HepG2 (cell line): ENCODE measurements around the gene CRYGS. TPM values are rescaled to one million over a fixed set of nuclear protein-coding genes. Genes with fewer than 3 reads are reported as not detected.

Experiments
- DR1 ChIP-seq: sonication (generic); formaldehyde crosslinking; IDR thresholded peaks from 2 replicates; pipeline ENCODE4 v1.8.0; 2021; ENCODE audit warnings: mild to moderate bottlenecking, missing genetic modification reagents, inconsistent platforms
- HDAC2 ChIP-seq: sonication (generic); formaldehyde crosslinking; IDR thresholded peaks from 2 replicates; pipeline ENCODE4 v1.4.0; 2020; ENCODE audit warnings: missing genetic modification reagents
- JUN ChIP-seq: sonication (generic); formaldehyde crosslinking; IDR thresholded peaks from 2 replicates; pipeline ENCODE4 v1.4.0; 2020; ENCODE audit warnings: mild to moderate bottlenecking, missing genetic modification reagents
- MED13 ChIP-seq: sonication (generic); formaldehyde crosslinking; IDR thresholded peaks from 2 replicates; pipeline ENCODE4 v1.5.0; 2020; ENCODE audit warnings: missing genetic modification reagents
- NCOR1 ChIP-seq: fragments of 200-600 bp; sonication (generic); IDR thresholded peaks from 2 replicates; pipeline ENCODE4 v1.7.0; 2017; ENCODE audit warnings: antibody characterized with exemption, low read length, borderline replicate concordance
- NR2C2 ChIP-seq: sonication (generic); formaldehyde crosslinking; IDR thresholded peaks from 2 replicates; pipeline ENCODE4 v1.4.0; 2020; ENCODE audit warnings: missing genetic modification reagents, mild to moderate bottlenecking, moderate library complexity, borderline replicate concordance
- RBFOX2 ChIP-seq: fragments of 200-400 bp; formaldehyde crosslinking; IDR thresholded peaks from 2 replicates; pipeline ENCODE4 v1.6.1; 2017; ENCODE audit warnings: low read depth, mild to moderate bottlenecking, low read length
- RCOR2 ChIP-seq: IDR thresholded peaks from 2 replicates; pipeline ENCODE4 v1.6.1; 2016; ENCODE audit warnings: missing biosample characterization, missing genetic modification reagents
- RFXAP ChIP-seq: sonication (generic); formaldehyde crosslinking; IDR thresholded peaks from 2 replicates; pipeline ENCODE4 v1.4.0; 2020; ENCODE audit warnings: missing genetic modification reagents, borderline replicate concordance
- SIN3B ChIP-seq: fragments of 150-350 bp; IDR thresholded peaks from 2 replicates; pipeline ENCODE4 v1.6.1; 2014; ENCODE audit warnings: low read length
- ZBTB3 ChIP-seq: sonication (generic); formaldehyde crosslinking; IDR thresholded peaks from 2 replicates; pipeline ENCODE4 v1.4.0; 2020; ENCODE audit warnings: low read depth, mild to moderate bottlenecking, moderate library complexity, missing genetic modification reagents, borderline replicate concordance
- ZBTB7B ChIP-seq: sonication (generic); formaldehyde crosslinking; IDR thresholded peaks from 2 replicates; pipeline ENCODE4 v1.4.0; 2020; ENCODE audit warnings: missing genetic modification reagents
- ZFP36L1 ChIP-seq: sonication (generic); formaldehyde crosslinking; IDR thresholded peaks from 2 replicates; pipeline ENCODE4 v1.8.0; 2022; ENCODE audit warnings: mild to moderate bottlenecking, missing genetic modification reagents, moderate library complexity
- ZMYM3 ChIP-seq: sonication (generic); formaldehyde crosslinking; IDR thresholded peaks from 2 replicates; pipeline ENCODE4 v1.5.1; 2020; ENCODE audit warnings: mild to moderate bottlenecking, missing genetic modification reagents
- ZNF124 ChIP-seq: sonication (generic); formaldehyde crosslinking; IDR thresholded peaks from 2 replicates; pipeline ENCODE4 v1.4.0; 2020; ENCODE audit warnings: missing genetic modification reagents
- ZNF224 ChIP-seq: sonication (generic); formaldehyde crosslinking; IDR thresholded peaks from 2 replicates; pipeline ENCODE4 v1.5.0; 2020; ENCODE audit warnings: mild to moderate bottlenecking, missing genetic modification reagents
- ZNF354B ChIP-seq: sonication (generic); formaldehyde crosslinking; IDR thresholded peaks from 2 replicates; pipeline ENCODE4 v1.8.0; 2022; ENCODE audit warnings: mild to moderate bottlenecking, missing genetic modification reagents
- ZNF614 ChIP-seq: IDR thresholded peaks from 2 replicates; pipeline ENCODE4 v1.6.1; 2018; ENCODE audit warnings: missing biosample characterization, missing genetic modification reagents, inconsistent platforms, borderline replicate concordance
- polyA plus RNA-seq, 8 experiments: library from polyadenylated mRNA; depleted of rRNA in 3 of 8; stranded (reverse) in 7 of 8; unstranded in 1 of 8; fragments of >200 nt; fragmentation: Illumina TruSeq in 4 of 8; extraction: Trizol in 4 of 8; gene quantifications; 2 replicates each; pipeline versions ENCODE4 v1.2.1 to v1.2.3, GENCODE V29; 2011 to 2016; ENCODE audit warnings: low read depth in 4 of 8, missing spikeins in 1 of 8, mixed read lengths in 1 of 8; ENCODE audit not compliant: insufficient read depth in 1 of 8
- total RNA-seq, 5 experiments: library from RNA; depleted of rRNA; stranded (reverse); fragments of >200 nt; fragmentation: Illumina TruSeq; extraction: Trizol; gene quantifications; 2 replicates each; pipeline ENCODE4 v1.2.3, GENCODE V29; 2016; ENCODE audit warnings: low read depth in 1 of 5
- TF ChIP-seq, protein P1 (sequence below): sonication (generic); formaldehyde crosslinking; IDR thresholded peaks from 2 replicates; pipeline ENCODE4 v1.4.0; 2020; ENCODE audit warnings: missing genetic modification reagents
- TF ChIP-seq, protein P2 (sequence below): fragments of 450-650 bp; IDR thresholded peaks from 2 replicates; pipeline ENCODE4 v1.6.1; 2017
- TF ChIP-seq, protein P3 (sequence below): sonication (generic); formaldehyde crosslinking; IDR thresholded peaks from 2 replicates; pipeline ENCODE4 v1.9.0; 2022; ENCODE audit warnings: missing genetic modification reagents, mild to moderate bottlenecking, borderline replicate concordance
- TF ChIP-seq, protein P4 (sequence below): sonication (generic); formaldehyde crosslinking; IDR thresholded peaks from 2 replicates; pipeline ENCODE4 v1.4.0; 2020; ENCODE audit warnings: missing genetic modification reagents, borderline replicate concordance

Gene CRYGS
- total and polyA plus RNA-seq, 2 of the 13 experiments (the other 11 are each of a cell fraction or from before 2014, with no cell fraction given) = 2.1 to 6.7 TPM

DNA sequence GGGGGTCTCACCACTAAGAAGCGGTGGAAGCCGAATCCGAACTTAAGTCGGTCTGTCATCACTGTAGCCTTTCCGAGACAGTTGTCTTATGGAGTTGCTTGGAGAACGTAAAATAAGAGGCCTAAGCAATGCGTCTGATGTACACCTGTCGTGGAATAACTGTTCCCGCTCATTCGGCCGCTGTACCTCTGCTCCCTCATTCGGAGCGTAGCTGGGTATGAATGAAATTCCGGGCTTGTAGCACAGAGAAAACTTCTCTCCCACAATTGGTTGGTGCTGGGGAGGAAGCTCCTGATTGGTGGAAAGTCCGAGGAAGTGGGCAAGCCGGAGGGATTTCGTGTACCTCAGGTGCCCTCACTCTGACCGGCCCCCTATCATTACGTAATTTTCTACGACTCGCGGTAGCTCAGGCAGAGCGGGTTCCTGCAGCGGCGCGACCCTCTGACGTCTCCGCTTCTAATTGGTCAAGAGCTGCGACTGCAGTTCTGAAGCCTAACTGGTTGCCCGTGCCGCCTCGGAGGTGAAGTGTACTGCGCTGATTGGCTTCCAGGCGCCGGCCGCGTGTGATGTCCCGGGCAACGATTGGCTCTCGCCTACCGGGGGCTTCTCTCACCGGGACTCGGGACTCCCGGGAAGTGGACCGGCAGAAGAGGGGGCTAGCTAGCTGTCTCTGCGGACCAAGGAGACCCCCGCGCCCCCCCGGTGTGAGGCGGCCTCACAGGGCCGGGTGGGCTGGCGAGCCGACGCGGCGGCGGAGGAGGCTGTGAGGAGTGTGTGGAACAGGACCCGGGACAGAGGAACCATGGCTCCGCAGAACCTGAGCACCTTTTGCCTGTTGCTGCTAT lies 26.1 kb upstream of the CRYGS start, which contains the start of gene DNAJB11 (continued):
- TF ChIP-seq ZNF614 (CRISPR knock-in tag) (0 out of 2 replicates have a peak, but pooled peaks have one; percentile 40), ZBTB7B (CRISPR knock-in tag) (peak; percentile 59; the same call in 1 of the 2 replicates), RBFOX2 (peak; percentile 83), RCOR2 (CRISPR knock-in tag) (0 out of 2 replicates have a peak, but pooled peaks have one; percentile 52), ZMYM3 (CRISPR knock-in tag) (0 out of 2 replicates have a peak, but pooled peaks have one; percentile 11), HDAC2 (CRISPR knock-in tag) (peak; percentile 58; the same call in 1 of the 2 replicates), ZNF354B (CRISPR knock-in tag) (no peak), NR2C2 (peak; percentile 64; the same call in 1 of the 2 replicates), MED13 (0 out of 2 replicates have a peak, but pooled peaks have one; percentile 25), DR1 (CRISPR knock-in tag) (0 out of 2 replicates have a peak, but pooled peaks have one; percentile 56), SIN3B (peak; percentile 76; the same call in 1 of the 2 replicates), ZNF224 (CRISPR knock-in tag) (no peak), NCOR1 (peak; percentile 56; the same call in 1 of the 2 replicates), ZFP36L1 (CRISPR knock-in tag) (no peak), RFXAP (CRISPR knock-in tag) (peak; percentile 98), JUN (no peak), ZNF124 (CRISPR knock-in tag) (0 out of 2 replicates have a peak, but pooled peaks have one; percentile 29), ZBTB3 (no peak)
- TF ChIP-seq, protein P1, sequence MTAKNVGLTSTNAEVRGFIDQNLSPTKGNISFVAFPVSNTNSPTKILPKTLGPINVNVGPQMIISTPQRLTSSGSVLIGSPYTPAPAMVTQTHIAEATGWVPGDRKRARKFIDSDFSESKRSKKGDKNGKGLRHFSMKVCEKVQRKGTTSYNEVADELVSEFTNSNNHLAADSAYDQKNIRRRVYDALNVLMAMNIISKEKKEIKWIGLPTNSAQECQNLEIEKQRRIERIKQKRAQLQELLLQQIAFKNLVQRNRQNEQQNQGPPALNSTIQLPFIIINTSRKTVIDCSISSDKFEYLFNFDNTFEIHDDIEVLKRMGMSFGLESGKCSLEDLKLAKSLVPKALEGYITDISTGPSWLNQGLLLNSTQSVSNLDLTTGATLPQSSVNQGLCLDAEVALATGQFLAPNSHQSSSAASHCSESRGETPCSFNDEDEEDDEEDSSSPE (CRISPR knock-in tag) = peak; percentile 80; the same call in 1 of the 2 replicates
- TF ChIP-seq, protein P2, sequence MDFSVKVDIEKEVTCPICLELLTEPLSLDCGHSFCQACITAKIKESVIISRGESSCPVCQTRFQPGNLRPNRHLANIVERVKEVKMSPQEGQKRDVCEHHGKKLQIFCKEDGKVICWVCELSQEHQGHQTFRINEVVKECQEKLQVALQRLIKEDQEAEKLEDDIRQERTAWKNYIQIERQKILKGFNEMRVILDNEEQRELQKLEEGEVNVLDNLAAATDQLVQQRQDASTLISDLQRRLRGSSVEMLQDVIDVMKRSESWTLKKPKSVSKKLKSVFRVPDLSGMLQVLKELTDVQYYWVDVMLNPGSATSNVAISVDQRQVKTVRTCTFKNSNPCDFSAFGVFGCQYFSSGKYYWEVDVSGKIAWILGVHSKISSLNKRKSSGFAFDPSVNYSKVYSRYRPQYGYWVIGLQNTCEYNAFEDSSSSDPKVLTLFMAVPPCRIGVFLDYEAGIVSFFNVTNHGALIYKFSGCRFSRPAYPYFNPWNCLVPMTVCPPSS = no peak
- TF ChIP-seq, protein P3, sequence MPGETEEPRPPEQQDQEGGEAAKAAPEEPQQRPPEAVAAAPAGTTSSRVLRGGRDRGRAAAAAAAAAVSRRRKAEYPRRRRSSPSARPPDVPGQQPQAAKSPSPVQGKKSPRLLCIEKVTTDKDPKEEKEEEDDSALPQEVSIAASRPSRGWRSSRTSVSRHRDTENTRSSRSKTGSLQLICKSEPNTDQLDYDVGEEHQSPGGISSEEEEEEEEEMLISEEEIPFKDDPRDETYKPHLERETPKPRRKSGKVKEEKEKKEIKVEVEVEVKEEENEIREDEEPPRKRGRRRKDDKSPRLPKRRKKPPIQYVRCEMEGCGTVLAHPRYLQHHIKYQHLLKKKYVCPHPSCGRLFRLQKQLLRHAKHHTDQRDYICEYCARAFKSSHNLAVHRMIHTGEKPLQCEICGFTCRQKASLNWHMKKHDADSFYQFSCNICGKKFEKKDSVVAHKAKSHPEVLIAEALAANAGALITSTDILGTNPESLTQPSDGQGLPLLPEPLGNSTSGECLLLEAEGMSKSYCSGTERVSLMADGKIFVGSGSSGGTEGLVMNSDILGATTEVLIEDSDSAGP (CRISPR knock-in tag) = peak; percentile 17; the same call in 1 of the 2 replicates
- TF ChIP-seq, protein P4, sequence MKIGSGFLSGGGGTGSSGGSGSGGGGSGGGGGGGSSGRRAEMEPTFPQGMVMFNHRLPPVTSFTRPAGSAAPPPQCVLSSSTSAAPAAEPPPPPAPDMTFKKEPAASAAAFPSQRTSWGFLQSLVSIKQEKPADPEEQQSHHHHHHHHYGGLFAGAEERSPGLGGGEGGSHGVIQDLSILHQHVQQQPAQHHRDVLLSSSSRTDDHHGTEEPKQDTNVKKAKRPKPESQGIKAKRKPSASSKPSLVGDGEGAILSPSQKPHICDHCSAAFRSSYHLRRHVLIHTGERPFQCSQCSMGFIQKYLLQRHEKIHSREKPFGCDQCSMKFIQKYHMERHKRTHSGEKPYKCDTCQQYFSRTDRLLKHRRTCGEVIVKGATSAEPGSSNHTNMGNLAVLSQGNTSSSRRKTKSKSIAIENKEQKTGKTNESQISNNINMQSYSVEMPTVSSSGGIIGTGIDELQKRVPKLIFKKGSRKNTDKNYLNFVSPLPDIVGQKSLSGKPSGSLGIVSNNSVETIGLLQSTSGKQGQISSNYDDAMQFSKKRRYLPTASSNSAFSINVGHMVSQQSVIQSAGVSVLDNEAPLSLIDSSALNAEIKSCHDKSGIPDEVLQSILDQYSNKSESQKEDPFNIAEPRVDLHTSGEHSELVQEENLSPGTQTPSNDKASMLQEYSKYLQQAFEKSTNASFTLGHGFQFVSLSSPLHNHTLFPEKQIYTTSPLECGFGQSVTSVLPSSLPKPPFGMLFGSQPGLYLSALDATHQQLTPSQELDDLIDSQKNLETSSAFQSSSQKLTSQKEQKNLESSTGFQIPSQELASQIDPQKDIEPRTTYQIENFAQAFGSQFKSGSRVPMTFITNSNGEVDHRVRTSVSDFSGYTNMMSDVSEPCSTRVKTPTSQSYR (CRISPR knock-in tag) = 0 out of 2 replicates have a peak, but pooled peaks have one; percentile 27
